Epidermal melanocyte (primary cell): ENCODE results near the gene GNAL.
A peak's percentile ranks its signal among the peaks of the same experiment; 100 is the strongest.
"Not testable (repeated sequence)": the region's sequence is repeated elsewhere in the genome, so short reads cannot be mapped to it uniquely, and the experiment has no call there.

Experiments
- DNase-seq: peaks from one replicate; pipeline ENCODE4 v3.0.0; 2011; ENCODE audit warnings: low spot score; ENCODE audit not compliant: insufficient read length

Gene GNAL

DNA sequence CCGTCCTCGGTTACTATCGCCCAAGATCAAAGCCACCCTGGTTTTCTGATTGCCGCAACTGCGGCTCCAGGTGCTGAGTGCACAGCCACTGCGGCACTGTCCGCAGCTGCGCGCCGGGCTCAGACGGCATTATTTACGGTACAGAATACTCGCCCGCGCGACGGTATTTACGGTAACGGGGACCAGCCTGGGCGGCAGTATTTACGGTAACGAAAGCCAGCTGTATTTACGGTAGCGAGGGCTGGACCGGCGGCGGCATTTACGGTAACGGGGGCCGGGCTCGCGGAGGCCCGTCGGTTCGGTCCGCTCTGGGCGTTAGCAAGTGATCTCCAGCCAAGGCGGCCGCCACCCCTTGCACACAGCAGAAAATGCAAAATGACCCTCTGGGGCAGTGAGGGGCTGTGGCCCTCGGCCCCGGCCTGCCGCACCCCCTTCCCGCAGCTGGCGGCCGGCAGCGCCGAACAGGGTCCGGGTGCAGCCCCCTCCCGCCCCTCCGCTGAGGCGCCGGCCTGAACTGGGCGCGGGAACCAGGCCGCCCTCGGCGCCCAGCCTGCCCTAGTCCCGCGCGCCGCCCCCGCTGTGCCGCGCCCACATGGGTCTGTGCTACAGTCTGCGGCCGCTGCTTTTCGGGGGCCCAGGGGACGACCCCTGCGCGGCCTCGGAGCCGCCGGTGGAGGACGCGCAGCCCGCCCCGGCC is at the start of gene GNAL:
Gene GNAL (plus strand): TSS at position 293 of the 697 bp plus-strand sequence. CDS start 300 bp downstream, at position 593.
- DNase-seq: peak; percentile 30

DNA sequence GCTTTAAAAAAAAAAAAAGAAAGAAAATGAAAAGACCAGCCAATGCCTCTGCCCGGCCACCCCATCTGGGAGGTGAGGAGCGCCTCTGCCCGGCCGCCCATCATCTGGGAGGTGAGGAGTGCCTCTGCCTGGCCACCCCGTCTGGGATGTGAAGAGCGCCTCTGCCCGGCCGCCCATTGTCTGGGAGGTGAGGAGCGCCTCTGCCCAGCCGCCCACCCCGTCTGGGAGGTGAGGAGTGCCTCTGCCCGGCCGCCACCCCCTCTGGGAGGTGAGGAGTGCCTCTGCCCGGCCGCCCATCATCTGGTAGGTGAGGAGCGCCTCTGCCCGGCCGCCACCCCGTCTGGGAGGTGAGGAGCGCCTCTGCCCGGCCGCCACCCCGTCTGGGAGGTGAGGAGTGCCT is 41.8 kb upstream of the GNAL start:
- DNase-seq: not testable (repeated sequence)

DNA sequence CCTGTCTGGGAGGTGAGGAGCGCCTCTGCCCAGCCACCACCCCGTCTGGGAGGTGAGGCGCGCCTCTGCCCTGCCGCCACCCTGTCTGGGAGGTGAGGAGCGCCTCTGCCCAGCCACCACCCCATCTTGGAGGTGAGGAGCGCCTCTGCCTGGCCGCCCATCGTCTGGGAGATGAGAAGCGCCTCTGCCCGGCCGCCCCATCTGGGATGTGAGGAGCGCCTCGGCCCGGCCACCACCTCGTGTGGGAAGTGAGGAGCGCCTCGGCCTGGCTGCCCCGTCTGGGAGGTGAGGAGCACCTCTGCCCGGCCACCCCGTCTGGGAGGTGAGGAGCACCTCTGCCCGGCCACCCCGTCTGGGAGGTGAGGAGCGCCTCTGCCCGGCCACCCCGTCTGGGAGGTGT is 41.3 kb upstream of the GNAL start:
- DNase-seq: not testable (repeated sequence)

DNA sequence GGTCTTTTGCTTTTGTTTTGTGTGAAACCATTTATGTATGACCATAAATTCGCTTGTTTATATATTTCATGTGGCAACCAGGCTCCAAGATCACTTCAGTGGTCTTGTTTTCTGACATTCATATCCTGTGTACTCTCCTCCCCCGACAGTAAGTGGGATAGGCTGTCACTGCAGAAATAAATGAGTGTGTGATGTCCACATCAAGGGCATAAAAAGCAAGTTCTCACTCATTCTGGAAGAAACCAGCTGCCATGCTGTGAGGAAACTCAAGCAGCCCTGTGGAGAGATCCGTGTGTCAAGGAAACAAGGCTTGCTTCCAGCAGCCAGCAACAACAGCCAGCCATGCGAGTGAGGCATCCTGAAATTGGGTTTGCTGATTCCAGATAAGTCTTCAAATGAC is 39.2 kb upstream of the GNAL start:
- no peak for DNase-seq

DNA sequence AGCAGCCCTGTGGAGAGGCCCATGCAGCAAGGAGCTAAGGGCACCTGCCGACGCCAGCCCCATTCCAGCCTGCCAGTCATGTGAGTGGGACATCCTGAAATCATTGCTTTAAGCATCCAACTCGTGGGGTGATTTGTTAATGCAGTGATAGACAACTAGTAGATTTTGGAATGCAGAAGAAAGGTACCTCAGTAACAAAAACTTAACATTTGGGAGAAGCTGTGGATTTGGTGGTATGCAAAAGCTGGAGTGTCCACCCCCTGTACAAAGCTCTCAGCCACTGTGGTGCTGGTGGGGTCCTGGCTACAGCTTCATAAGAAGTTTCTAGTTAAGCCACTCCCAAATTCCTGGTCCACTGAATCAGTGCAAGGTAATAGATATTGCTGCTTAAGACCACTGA is 37.2 kb upstream of the GNAL start:
- DNase-seq: no peak

DNA sequence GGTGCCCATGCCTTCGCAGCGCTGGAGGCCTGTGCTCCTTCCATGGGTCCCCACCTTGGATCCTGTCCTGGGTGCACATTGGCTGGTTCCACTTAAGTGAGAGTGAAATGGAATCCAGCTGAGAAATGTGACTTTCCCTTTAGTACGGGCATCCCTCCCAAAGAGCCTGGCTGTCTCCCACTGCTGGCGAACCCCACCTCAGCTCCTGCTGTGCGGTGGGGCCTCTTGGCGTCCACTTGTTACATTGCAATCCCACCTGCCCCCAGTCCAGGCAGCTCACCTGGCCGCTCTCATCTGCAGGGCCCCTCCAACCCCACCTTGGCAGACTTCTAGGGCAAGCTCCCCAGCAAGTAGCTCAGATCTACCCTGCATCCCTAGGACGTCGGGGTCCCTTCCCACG is 35.5 kb upstream of the GNAL start:
- DNase-seq: peak; percentile 8

DNA sequence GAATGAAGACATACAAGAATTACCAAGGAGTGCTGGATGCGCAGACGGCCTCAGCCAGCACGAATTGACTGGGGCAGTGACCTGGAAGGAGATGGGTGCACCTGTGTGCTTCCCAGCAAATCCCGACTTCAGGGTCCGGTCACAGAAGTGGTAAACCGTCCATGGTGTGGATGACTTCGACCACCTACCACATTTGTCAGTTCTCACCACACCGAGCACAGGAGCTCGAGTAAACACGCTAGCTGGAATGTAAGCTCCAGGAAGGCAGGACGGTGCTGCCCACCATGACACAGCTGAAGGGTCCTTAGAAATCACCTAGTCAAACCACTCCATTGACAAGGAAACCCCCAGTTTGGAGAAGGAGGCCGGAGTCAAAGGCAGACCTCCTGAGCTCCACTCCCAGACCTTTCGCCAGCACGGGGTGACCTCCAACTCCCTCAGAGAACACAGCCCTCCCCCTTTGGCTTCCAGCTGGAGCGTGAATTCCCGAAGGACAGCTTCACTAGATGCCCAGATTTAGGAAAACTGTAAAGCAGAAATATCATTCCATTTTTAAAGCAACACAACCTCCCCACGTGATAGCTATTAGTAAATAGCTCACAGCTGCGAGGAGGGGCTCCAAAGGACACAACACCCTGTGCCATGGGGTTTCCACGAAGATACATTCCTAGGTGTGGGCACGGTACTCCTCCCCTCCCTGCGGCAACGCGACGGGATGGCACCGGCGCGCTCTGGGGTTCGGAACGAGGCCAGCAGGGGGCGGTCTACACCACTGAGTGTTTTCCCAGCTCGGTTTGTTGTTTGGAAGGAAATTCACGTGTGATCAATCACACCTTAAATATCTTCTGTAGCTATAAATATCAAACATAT is 34.1 kb upstream of the GNAL start:
- peak; percentile 69 for DNase-seq

DNA sequence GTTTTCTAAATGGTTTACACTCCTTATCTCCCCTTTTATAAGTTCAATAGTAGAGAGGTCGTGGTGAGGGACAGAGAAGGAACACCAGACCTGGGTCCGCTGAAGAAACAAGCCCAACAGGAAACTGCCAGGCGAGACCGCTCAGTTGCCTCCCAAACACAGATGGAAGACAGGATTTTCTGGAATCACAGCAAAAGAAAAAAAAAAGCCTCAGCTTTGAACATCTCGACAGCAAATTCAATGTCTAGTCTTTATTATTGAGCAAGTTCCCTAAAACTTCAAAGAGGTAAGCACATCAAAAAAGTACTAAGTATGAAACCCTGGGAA is 33.5 kb upstream of the GNAL start:
- DNase-seq: no peak

DNA sequence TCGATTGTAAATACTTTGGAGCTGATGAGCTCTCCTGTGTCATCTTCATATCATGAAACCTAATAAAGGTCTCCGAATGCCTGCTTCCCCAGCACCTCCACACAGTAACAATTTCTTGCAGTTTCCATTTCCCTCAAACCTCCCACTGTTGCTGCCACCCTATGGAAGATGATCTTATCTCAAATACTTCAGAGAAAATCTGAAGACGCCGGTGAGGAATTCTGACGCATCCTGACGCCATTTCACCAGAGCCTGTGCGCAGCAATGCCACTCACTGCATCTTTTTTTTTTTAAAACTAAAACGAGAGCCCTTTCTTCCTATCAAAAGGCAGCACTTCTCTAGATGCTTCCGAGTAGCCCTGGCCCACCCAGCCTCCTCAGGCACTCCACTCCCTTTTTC is 31.9 kb upstream of the GNAL start:
- DNase-seq: peak; percentile 12

DNA sequence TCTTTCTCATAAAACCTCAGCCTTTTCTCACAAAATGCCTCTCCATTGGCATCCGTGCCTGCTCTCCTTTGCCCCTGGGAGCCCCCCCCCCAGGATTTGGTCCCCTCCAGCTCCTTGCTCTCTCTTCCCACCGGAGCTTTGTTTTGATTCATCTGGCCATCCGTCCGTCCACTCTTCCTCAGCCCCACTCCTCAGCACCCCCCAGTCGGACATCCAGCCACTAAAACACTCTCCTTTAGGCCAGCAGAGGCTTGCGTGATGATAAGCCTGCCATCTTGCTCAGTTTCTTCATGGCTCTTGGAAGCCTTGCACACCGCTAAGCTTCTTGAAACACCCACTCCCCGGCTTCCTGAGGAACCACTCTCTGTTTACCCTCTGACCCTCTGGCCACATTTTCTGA is 31.5 kb upstream of the GNAL start:
- peak; percentile 0 for DNase-seq

DNA sequence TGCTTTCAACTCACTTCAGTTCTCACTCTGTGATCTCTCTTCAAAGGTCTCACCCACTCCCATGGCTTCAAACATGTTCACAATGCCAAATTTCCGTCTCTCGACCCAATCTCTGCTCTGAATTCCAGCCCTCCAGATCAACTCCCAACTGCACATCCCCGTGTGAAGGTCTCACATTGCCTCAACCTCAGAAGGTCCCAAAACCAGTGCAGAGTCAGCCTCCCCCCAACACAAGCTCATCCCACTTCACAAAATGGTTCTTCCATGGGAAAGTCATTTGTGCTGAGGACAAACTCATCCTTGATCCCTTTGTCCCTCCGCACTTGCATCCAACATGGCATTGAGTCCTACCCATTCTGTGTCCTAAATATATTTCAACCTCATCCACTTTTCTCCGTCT is 31.0 kb upstream of the GNAL start:
- peak; percentile 16 for DNase-seq

DNA sequence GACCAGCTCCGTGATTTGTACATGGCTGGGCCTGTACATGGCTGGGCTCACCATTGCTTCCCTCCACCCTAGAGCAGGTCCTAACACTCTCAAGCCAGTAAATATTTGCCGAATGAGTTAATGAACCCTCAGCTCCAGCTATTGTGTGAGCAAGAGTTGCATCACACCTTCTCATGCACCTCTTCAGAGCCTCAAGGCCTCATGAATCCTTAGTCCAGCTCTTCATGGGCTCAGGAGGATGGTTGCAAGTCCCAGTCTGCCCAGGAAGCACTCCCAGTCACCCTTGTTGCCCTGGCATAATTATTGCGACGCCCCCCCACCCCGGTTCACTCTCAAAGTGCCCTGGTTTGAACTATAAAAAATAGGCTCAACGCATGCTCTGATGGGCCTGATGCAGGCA is 30.1 kb upstream of the GNAL start:
- DNase-seq: peak; percentile 11

DNA sequence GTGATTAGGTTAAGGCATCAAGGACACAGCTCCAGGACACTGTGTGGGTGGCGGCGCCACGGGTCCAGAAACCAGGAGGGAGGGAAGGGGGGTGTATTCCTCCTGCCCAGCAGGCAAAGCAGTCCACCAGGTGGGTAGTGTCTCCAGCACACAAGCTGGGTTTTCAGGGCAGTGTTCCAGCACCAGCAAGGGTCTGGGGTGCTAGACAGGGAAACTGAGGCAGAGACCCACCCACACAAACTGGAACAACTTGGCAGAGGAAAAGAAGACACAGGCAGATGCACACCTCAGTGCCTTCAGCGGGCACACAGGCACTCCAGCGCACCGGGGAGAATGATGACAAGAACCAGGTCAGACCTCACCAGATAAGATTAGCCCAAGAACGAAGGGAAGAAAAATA is 28.4 kb upstream of the GNAL start:
- no peak for DNase-seq

DNA sequence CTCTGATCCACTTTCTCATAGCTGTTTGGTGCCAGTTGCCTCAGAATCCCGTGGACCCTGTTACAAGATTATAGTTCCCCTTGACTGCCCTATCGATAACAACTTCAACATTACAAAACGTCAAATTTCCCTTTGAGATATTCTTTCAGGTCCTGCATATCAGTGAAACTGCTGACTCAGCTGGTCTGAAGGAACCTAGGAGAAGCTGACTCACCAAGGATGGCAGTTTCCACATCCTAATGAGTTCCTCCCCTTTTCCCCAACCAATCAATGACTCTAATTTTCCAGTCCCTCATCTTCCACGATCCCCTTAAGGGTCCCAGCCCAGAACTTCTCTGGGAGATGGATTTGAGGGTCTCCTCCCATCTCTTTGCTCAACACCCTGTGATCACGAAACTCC is 27.6 kb upstream of the GNAL start:
- no peak for DNase-seq

DNA sequence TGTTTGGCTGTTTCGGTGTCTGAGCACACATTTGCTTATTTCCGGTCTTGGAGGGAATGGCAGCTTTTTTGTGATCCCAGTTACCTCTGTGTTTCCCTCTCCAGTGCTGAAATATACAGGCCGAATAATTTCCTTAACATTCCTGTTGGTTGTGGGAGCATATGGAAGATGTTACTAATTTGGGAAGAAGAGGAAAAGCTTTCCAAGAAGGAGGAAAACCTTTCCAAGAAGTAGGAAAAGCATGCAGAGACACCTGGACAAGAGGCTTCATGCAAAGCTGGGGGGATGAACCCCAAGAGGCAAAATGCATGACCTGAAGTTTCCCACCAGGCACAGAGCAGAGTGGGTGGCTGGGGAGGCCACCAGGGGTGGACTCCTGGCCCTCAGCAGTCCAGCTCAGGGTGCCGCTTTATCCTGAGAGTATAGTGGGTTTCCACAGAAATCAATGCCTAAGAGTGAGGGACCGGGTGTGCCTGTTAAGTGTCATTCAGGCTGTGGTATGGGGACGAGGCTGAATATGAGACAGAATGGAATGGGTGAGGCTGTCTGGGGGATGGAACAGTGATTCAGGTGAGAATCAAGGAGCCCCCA is 25.5 kb upstream of the GNAL start:
- peak; percentile 11 for DNase-seq

DNA sequence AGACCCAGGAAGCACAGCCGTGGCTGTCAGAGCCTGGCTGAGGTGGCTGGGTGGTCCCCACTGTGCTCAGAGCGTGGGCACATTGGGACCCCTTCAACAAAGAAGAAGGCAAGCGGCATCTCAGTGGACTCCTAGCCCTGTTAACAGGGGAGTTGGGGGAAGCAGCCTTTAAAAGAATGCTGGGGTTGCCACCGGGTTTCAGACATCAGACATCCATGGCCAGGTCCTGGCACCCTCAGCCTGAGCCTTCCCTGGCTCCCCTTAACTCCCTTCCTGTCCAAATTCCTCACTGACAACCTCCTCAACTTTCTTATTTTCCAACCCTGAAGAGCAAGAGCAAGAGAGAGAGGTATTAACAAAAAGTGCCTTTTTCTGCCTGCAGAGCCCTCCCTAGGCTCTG is 24.8 kb upstream of the GNAL start:
- no peak for DNase-seq

DNA sequence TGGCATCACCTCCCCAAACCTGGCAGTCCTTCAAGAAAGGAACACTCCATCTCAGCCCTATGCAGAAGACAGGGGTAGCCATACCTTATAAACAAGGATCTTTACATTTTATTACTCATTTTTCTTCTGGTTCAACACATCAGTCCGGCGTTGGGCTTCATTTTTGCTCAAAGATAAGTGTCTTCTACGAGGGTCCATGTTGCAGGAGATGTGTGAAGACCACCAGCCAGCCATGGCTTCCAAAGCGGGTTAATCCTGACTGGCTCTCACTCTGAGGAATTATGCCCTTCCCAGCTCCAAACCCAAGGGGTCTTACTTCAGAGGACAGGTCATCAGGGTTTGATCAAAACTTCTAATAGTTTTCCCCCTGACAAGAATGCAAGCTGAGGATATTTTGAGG is 23.9 kb upstream of the GNAL start:
- DNase-seq: no peak

DNA sequence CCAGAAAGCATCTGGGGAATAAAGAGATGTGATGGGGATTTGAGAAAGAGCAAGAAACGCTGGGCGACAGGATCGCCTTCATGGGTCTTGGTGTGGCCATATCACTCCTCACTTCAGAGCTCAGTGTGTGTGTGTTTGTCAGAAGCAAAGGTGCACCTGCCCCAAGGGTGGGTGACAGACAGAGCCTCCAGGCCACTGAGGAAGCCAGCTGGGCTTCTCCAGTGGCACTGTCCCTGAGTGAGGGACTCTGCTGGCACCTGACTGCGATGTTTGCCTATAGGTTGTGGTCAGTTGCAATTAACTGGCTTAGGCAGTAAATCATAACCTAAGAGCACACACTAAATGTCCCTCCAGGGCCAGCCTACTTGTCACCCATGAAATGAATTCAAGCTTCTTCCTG is 23.5 kb upstream of the GNAL start:
- peak; percentile 3 for DNase-seq

DNA sequence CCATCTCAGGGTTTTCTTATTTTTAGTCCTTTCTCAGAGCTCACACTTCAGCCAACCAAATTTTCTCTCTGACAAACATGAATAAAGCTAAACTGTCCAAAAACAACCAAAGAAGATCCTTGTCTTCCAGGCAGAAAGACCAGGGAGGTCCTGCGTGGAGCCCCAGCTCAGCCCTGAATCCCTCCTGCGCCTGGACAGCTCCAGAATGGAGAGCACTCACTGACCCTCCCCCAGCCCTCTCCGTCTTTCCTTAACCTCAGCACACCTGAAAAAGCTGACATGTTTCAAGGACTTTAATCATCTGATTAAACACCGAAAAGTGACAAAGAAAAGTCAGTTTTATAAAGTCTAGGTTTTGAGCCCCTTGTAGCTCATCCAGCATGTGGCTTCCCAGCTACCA is 22.9 kb upstream of the GNAL start:
- DNase-seq: no peak

DNA sequence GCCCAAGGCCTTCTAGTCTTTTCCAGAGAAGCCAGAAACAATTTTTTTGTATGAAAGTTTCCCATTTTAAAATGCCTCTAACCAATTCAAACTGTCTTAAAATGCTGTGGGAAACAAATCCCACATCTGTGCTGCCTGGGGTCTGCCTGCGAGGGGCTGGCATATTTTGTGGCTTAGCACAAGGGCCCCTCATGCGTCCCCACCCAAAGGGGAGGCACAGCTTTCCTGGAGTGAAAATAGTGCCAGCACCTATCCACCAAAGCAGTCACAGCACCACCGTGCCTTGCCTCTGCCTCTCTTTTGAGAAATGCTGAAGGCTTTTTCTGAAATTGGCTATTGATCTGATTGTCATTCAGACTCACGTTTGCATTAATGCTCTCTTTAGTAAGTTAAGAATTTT is 22.2 kb upstream of the GNAL start:
- DNase-seq: no peak

DNA sequence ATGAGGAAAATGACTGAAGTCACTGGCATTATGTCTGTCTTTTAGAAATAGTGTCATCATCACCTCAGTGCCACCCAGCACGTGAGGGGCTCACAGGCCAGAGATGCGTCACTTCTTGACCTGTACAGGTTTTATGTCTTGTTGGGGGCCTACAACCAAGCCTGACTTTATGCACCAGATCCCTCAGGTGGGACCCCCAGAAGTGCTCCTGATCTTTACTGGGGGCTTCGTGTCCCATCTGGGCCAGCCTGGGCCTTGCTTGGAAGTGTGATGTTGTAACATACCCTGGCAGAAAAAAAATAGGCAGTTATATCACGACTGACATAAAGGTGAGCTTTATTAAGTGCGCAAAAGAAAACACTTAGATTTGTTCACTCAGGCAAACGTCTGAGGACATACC is 21.5 kb upstream of the GNAL start:
- no peak for DNase-seq

DNA sequence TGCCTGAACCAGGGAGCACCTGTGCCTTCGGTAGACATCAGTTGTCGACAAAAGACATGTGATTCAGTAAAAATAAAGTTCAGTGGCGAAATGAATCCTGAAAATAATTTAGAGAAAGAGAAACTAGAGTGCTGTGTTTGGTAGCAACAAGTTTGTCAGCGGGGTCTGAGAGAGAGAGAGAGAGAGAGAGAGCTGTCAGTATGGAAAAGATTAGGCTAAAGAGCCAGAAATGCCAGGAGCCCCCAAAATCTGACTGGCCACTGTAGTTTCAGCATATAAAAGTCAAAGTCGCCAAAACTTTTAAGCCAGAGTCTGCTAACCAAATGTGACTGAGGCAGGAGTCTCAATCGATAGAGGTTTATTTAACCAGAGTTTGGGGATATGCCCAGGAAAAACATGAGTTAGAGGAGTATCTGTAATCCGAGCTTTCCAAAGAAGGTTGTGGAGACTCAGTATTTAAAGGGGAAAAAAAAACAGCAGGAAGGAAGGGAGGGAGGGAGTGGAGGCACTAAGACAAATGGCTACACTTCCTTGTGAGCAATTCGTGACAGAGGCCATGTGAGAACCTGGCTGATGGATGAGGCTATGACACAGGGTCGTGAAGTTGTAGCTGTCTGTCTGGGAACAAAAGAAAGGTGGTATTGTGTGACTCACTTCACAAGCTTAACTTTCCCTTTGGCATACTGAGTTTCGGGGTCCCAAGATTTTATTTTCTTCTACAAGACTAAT is 20.5 kb upstream of the GNAL start:
- DNase-seq: peak; percentile 7
